ENCODE results near the gene GGA1.

DNA sequence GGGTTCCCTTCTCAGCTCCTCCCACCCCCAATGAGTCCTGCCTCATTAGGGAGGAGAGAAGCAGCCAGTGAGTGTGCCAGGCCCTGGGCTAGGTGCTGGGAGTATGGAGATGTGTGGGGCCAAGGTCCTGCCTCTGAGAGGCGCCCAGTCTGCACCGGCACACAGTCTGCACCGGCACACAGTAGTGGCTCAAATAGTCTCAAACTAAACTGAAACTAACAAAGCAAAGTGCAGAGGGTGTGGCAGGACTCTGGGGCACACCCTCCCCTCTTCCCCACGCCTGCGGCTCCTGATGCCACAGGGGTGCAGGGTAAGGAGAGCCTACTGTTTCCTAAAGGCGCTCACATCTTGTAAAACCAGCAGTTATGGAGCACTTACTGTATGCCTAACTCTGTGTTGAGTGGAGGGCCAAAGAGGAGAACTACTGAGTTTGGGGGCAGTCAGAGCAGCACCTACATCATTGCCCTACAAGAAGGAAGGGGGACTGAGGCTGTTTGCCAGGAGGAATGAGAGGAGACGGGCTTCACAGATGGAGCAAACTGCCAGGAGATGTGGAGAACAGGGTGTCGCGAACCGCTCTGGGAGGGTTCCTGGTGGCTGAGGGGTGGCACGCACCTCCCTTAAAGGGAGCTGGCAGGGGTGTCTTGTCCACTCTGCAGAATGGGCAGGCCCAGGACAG is 29.9 kb downstream of the GGA1 start:
- TF ChIP-seq, protein P1, sequence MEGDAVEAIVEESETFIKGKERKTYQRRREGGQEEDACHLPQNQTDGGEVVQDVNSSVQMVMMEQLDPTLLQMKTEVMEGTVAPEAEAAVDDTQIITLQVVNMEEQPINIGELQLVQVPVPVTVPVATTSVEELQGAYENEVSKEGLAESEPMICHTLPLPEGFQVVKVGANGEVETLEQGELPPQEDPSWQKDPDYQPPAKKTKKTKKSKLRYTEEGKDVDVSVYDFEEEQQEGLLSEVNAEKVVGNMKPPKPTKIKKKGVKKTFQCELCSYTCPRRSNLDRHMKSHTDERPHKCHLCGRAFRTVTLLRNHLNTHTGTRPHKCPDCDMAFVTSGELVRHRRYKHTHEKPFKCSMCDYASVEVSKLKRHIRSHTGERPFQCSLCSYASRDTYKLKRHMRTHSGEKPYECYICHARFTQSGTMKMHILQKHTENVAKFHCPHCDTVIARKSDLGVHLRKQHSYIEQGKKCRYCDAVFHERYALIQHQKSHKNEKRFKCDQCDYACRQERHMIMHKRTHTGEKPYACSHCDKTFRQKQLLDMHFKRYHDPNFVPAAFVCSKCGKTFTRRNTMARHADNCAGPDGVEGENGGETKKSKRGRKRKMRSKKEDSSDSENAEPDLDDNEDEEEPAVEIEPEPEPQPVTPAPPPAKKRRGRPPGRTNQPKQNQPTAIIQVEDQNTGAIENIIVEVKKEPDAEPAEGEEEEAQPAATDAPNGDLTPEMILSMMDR (IDR thresholded peaks at IDR 0.05; ENCODE audit: low read length) = no peak
- TF ChIP-seq EZH2 (IDR thresholded peaks at IDR 0.05; ENCODE audit: borderline replicate concordance, low read length) = no peak

Measured in OCI-LY1 (cell line).